GM19395 (cell line): ENCODE measurements around the gene SELENOI.

Source experiments
- ATAC-seq: cut with Tn5 transposase; IDR thresholded peaks from one replicate; pipeline ENCODE4 v1.9.1; 2021; ENCODE audit warnings: mild to moderate bottlenecking, moderate library complexity; ENCODE audit not compliant: unreplicated experiment

Gene SELENOI

GRCh38 chr2:26401739-26402541 is 56.0 kb downstream of the SELENOI start, which contains the start of gene DRC1:
Gene DRC1 (plus strand): TSS chr2:26401920. CDS start chr2:26401990, 70 bp downstream.
- no peak for ATAC-seq

GRCh38 chr2:26407526-26407925 is 61.6 kb downstream of the SELENOI start:
- no peak for ATAC-seq

- ATAC-seq, result no peak
These were observed 63.8 kb downstream of the SELENOI start for GRCh38 chr2:26409785-26410184.

- ATAC-seq, result no peak
These were observed 64.9 kb downstream of the SELENOI start for GRCh38 chr2:26410764-26411243.

- ATAC-seq, result no peak
These were observed 65.5 kb downstream of the SELENOI start for GRCh38 chr2:26411419-26411818.

GRCh38 chr2:26412091-26412673 is 66.2 kb downstream of the SELENOI start:
- peak; percentile 84 for ATAC-seq

- no peak for ATAC-seq
These were observed 68.4 kb downstream of the SELENOI start for GRCh38 chr2:26414311-26414710.

- ATAC-seq, result no peak
These were observed 76.0 kb downstream of the SELENOI start for GRCh38 chr2:26421961-26422360.

- no peak for ATAC-seq
These were observed 77.1 kb downstream of the SELENOI start for GRCh38 chr2:26422947-26423629.

- ATAC-seq, result no peak
These were observed 77.8 kb downstream of the SELENOI start for GRCh38 chr2:26423750-26424149.

- ATAC-seq, result no peak
These were observed 78.3 kb downstream of the SELENOI start for GRCh38 chr2:26424221-26424620.

GRCh38 chr2:26428846-26429245 is 82.9 kb downstream of the SELENOI start:
- ATAC-seq, result no peak

- ATAC-seq, result no peak
These were observed 84.0 kb downstream of the SELENOI start for GRCh38 chr2:26429779-26430578.

- no peak for ATAC-seq
These were observed 84.9 kb downstream of the SELENOI start for GRCh38 chr2:26430826-26431225.

- ATAC-seq, result no peak
These were observed 86.4 kb downstream of the SELENOI start for GRCh38 chr2:26432363-26432762.

GRCh38 chr2:26432859-26433258 is 86.9 kb downstream of the SELENOI start:
- no peak for ATAC-seq

GRCh38 chr2:26435106-26435505 is 89.2 kb downstream of the SELENOI start:
- ATAC-seq, result no peak

- no peak for ATAC-seq
These were observed 92.6 kb downstream of the SELENOI start for GRCh38 chr2:26438526-26438925.

- ATAC-seq, result no peak
These were observed 93.0 kb downstream of the SELENOI start for GRCh38 chr2:26438926-26439325.

- no peak for ATAC-seq
These were observed 96.4 kb downstream of the SELENOI start for GRCh38 chr2:26442301-26442700.

- ATAC-seq, result no peak
These were observed 96.8 kb downstream of the SELENOI start for GRCh38 chr2:26442707-26443106.
